Middle frontal gyrus (tissue), 1 donor: Measurements from ENCODE around the gene TAS2R1.

ENCODE experiments used
- DNase-seq: peaks from one replicate; pipeline ENCODE4 v3.0.0-alpha.2; 2015; ENCODE audit warnings: low spot score; ENCODE audit errors: extremely low spot score

The TAS2R1 gene

GRCh38 chr5:9630251-9630650 is at the start of gene TAS2R1:
TAS2R1 (minus strand) TSS chr5:9630351; CDS start chr5:9630032, 319 bp downstream.
- no peak for DNase-seq

GRCh38 chr5:9670371-9670770 is 40.2 kb upstream of the TAS2R1 start:
- peak; percentile 7 for DNase-seq

- no peak for DNase-seq
Measured at GRCh38 chr5:9667906-9668305, 37.8 kb upstream of the TAS2R1 start.

GRCh38 chr5:9663891-9664290 is 33.7 kb upstream of the TAS2R1 start:
- no peak for DNase-seq

- no peak for DNase-seq
Measured at GRCh38 chr5:9661316-9662015, 31.3 kb upstream of the TAS2R1 start.

- no peak for DNase-seq
Measured at GRCh38 chr5:9658706-9659105, 28.6 kb upstream of the TAS2R1 start.

GRCh38 chr5:9657819-9658218 is 27.7 kb upstream of the TAS2R1 start:
- no peak for DNase-seq

GRCh38 chr5:9655641-9656040 is 25.5 kb upstream of the TAS2R1 start:
- no peak for DNase-seq

- no peak for DNase-seq
Measured at GRCh38 chr5:9654886-9655285, 24.7 kb upstream of the TAS2R1 start.

- peak; percentile 11 for DNase-seq
Measured at GRCh38 chr5:9653811-9654210, 23.7 kb upstream of the TAS2R1 start.

- DNase-seq = no peak
Measured at GRCh38 chr5:9653061-9653460, 22.9 kb upstream of the TAS2R1 start.

GRCh38 chr5:9652295-9652694 is 22.1 kb upstream of the TAS2R1 start:
- DNase-seq = no peak

- DNase-seq = no peak
Measured at GRCh38 chr5:9646843-9647242, 16.7 kb upstream of the TAS2R1 start.

GRCh38 chr5:9644630-9645029 is 14.5 kb upstream of the TAS2R1 start:
- DNase-seq = no peak

- DNase-seq = no peak
Measured at GRCh38 chr5:9642621-9643020, 12.5 kb upstream of the TAS2R1 start.

GRCh38 chr5:9641806-9642355 is 11.7 kb upstream of the TAS2R1 start:
- no peak for DNase-seq

- DNase-seq = no peak
Measured at GRCh38 chr5:9632495-9632894, 2.3 kb upstream of the TAS2R1 start.

GRCh38 chr5:9627541-9627940 is 2.6 kb downstream of the TAS2R1 start:
- DNase-seq = no peak

GRCh38 chr5:9626955-9627354 is 3.2 kb downstream of the TAS2R1 start:
- DNase-seq = no peak

- no peak for DNase-seq
Measured at GRCh38 chr5:9625731-9626130, 4.4 kb downstream of the TAS2R1 start.

GRCh38 chr5:9625286-9625685 is 4.9 kb downstream of the TAS2R1 start:
- DNase-seq = no peak

- no peak for DNase-seq
Measured at GRCh38 chr5:9624196-9624947, 5.8 kb downstream of the TAS2R1 start.

- no peak for DNase-seq
Measured at GRCh38 chr5:9623661-9624060, 6.5 kb downstream of the TAS2R1 start.
